Forelimb muscle (tissue), 1 donor: ENCODE measurements around the gene HOXA11. TPM values are rescaled to one million over a fixed set of nuclear protein-coding genes. Genes with fewer than 3 reads are reported as not detected.
A peak's percentile ranks its signal among the peaks of the same experiment; 100 is the strongest.

Source experiments
- DNase-seq: peaks from one replicate; pipeline ENCODE4 v3.0.0-alpha.2; 2013; ENCODE audit warnings: low read depth
- polyA plus RNA-seq: library from polyadenylated mRNA; unstranded; fragments of 120-200 nt; gene quantifications from one replicate; pipeline ENCODE4 v1.2.1, GENCODE V29; 2013; ENCODE audit not compliant: insufficient read length

Gene HOXA11
- polyA plus RNA-seq, 1 donor, result 1.2 TPM

DNA sequence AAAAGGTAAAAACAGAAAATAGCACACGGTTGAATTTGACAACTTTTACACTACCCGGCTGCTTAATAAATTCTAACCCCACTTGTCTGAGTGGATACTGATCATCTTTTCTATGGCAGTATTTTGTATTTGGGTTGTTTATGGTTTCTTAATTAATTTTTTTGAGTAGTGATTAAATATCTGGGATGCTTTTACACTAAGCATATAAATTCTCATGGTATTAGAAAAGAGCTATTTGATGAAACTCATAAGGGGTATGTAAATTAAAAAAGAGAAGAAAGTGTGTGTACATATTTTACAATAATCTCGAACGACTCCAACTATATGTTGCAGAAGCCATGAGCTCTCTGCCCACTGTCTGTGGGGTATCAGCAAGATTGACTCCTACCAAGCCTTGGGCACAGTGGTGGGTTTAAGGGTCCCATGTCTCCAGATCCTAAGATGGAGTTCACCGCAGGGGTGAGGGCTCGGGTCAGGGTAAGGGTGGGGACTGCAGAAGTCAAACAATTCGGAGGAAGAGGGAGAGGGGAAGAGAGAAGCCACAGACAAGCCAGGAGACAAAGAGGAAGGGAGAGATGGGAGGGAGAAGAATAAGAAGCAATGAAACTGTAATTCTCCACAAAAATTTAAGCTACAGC lies 22.4 kb upstream of the HOXA11 start:
- DNase-seq, result no peak

DNA sequence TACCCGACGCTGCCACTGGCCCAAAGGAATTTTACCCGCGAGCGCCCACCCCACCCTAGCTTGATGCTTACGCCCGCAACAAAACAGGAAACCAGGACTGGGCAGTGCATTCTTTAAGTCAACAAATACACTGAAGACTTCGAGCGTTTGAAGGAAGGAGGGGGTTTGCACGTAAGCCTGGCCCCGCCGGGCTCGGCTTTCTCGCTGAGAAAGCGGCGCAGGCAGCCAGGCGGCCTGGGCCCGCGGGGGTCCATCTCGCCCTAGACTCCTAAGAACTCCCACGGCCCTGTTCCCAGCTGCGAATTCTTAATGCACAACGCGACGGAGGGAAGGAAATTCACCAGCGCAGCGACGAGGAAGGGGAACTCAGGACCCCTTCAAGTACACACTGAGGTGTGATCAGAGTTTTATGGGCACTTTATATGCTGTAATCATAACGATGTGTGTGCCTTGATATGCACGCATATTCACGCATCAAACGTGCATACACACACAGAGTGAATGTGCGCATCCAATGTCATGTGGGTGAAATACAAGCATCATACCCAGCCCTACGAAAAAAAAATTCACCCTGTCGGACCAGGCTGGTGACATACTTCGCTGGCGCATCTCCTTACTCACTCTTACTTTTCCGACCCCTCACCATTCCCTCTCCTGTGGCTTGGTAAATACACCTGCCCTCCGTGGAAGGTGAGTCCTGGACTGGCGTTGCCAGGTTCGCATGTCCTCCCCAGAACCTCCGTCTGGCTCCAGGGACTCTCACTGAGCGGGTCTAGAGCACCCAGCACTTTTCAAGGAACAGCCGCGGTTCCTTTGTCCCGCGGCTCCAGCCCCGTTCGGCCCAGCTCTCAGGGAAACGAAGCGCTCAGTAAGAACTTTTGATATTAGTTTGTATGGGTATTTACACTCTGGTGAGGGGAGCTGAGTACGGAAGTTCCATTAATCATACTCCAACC lies 20.6 kb upstream of the HOXA11 start:
- DNase-seq, result no peak

DNA sequence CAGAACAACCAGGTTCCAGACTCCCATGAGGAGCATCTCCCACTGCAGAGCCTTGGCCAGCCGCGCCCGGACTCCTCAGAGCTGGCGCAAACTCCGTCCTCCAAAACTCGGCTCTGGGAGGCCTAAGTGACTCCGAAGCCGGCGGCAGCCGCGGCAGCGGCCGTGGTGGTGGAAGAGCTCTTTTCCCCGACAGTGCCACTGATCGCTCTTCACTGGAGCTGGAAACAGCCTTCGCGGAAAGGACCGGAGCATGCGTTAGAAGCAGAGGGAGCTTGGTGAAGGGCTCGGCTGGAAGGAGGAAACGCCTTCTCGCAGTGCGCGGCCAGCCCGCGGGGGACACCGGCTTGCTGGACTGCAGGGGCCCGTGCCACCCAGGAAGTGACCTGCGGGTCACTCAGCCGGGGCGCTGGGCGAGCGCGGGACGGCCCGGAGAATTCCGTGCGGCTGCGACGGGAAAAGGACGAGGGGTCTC lies 19.9 kb upstream of the HOXA11 start:
- no peak for DNase-seq

DNA sequence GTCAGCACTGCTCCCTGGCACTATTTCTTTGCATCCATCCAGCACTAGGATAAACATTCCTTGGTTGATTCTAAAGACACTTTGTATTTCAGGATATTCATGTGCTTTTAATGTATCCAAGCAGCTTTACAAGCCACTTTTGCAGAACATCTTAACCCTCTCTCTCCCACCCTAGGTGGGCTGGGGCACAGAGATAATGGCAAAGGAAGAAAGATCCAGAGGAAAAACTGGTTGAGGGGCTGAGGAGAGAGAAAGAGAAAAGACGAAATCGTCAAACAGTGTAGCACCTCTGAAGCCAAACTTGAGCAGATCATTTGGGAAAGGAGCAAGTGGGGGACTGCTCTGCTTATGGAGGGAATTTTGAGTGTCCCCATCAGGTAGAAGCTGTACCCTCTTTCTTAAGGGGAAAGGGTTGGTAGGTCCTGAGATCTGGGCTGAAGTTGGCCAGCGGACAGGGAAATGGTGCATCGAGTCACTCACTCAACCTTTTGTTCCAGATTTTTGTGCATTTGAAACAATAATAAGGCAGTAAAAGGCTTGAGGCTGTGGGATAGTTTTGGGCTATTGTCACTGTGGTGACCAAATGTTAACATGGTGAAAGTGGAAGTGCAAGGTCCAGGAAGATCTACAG lies 19.0 kb upstream of the HOXA11 start:
- no peak for DNase-seq

DNA sequence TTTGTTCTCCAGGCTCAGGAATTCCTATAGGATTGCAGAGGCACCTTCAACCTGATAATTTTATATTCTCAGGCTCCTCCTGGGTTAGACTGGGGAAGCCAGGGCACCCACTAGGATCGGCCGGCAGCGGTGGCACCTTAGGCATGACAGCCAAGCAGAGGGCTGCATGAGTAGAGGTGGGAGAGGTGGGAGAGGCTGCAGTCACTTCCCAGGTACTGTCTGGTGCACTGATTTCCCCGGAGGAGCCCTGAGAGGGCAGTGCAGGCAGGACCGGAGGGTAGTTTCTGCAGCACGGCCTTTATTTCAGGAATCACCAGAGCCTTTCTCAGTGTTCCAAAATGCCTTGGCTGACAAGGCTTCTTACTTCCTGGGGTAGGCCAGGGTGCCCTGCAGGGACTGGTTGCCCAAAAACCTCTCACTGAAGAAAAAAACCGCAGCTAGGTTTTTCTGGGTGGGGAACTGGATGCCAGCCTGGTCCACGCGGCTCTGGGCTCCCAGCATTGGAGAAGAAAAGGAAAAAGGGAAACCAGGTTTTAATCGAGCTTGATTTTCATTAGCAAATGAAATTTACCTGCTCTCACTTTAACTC lies 18.4 kb upstream of the HOXA11 start:
- no peak for DNase-seq

DNA sequence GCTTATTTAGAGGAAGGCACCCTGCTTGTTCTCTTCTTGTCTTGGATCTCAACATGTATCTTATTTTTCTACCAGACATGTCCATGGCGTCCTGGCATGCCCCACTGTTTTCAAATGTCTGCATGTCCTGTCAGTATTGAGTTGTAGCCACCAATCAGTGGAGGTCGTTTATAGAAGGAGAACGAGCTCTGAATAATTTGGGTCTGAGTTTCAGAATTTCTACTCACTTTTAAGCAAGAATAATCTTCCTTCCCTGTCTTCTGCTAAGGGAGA lies 17.8 kb upstream of the HOXA11 start:
- no peak for DNase-seq

DNA sequence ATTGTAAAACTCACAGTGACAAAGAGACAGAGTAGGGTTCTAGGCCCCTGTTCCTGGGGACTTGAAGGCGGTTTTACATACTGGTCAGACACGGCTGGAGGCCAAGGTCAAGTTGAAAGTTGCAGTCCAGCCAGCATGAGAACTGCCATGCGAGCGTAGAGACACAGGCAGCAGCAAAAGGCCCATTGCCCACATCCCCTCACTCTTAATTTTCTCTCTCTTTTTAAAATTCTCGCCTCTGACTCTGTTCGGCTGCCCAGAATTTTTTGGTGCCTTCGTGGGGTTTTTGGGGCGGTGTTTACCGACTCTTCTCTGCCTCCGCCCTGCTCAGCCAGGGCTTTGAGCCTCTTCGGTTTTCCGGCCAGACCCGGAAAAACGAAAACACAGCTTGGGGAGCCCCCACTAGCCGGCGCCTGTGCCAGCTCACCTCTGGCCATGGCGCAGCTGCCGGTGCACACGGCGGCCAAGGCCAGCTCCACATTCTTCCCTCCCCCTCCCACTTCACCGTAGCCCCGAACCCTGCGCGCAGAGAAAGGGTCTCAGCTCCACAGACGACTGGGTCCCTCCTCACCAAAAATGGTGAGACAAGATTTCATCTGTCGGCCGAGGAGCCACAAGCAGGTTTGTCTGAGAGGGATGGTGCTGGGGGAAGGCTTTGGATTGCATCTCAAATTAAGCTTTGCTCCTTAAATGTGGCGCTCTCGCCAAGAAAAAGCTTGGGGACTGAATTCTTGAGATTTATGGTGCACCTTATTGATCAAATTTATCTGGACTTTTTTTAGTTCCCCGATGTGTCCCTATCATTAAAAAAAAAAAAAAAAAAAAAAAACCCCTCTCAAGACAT lies 17.2 kb upstream of the HOXA11 start:
- no peak for DNase-seq

DNA sequence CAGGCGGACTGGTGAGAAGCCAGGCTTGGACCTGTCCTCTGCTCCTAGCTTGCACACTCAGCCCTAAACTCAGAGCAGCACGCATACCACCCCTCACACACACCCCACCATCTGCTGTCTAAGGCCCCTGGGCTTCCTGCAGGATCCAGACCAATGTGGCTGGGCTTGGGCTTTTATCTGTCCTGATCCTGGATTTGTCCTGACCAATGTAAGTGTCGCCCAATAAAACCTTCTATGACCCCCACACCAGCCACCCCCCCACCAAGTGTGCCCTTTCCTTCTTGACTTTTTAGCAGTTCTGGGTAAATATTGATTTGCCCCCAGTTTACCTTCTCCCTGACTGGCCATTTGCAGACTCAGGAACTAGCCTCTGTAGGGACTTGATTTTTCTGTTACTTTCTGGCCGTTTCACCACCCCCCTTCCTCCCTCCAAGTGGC lies 16.6 kb upstream of the HOXA11 start:
- no peak for DNase-seq

DNA sequence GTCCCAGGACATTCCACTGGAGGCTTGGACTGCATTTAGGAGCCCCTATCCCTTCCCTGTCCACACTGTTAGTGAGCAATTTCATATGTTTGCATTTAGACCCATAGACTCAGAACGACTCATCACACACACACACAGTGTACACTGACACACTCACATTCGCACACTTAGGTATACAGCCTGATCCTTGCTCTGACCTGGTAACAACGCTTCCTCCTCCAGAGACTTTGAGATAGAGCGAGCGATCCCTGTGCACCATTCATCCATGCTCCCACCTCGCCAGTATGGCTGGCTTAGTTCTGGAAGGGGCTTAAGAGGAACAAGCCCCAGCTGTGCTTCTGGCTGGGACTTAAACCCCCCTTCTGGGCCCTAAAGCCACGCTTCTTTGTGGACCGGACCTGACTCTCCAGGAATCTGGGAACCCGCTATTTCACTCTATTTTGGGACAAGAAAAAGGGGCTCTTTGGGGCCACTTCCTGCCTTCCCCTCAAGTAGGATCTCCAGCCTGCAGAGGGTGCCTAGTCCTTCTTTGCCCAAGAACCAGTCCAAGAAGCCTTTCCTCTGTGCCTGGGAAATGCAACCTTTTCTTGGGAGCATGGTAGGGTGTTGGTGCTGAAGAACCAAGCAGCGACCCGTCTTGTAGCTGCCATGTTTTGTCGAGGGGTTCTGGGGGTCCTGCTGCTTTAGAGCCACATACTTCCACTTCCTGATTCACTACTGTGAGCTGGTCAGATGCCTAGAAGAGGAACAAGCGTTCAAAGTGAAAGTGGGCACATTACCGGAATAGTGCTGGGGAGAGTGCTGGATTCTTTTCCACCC lies 15.9 kb upstream of the HOXA11 start:
- no peak for DNase-seq

DNA sequence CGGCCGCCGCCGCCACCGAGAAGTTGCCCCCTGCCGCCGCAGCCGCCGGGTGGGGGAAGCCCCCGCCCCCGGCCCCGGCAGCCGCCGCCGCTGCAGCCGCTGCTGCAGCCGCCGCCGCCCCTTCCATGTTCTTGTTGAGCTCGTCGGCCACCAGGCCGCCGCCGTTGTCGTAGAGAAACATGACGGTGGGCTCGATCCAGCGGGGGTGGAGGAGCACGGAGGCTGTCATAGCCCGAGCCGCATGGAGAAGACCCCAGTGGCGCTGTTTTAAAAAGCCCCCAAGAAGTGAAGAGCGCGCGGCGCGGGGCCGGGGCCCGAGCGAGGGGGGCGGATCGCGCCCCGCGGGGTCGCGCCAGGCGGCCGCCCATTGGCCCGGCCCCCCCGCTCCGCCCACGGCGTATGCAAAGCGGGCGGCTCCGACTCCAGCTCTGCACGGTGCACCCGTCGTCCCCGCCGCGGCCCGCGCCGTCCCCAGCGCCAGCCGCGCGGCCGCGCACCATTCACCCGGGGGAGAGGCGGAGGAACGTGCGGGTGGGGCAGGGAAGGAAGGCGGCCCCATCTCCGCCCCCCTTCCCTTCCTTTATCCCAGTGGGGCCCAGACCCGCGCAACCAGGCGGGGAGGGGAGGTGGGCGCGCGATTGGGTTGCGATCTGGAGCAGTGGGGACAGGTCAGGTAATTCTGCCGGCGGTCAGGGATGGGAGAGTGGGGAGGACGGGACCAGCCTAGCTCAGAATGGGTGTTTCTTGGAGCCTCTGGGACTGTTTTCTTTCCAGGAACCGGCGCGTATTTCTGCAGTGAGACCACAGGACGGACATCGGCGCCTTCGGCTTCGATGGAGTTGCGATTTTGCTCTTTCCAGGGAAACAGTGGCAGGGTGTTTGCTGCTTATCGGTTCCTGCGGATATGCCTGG lies 15.1 kb upstream of the HOXA11 start, which contains the start of gene HOXA13:
TSS of gene HOXA13 (minus strand) at position 243 of the 912 bp plus-strand sequence. CDS start at position 229, 14 bp downstream.
- DNase-seq, result no peak

DNA sequence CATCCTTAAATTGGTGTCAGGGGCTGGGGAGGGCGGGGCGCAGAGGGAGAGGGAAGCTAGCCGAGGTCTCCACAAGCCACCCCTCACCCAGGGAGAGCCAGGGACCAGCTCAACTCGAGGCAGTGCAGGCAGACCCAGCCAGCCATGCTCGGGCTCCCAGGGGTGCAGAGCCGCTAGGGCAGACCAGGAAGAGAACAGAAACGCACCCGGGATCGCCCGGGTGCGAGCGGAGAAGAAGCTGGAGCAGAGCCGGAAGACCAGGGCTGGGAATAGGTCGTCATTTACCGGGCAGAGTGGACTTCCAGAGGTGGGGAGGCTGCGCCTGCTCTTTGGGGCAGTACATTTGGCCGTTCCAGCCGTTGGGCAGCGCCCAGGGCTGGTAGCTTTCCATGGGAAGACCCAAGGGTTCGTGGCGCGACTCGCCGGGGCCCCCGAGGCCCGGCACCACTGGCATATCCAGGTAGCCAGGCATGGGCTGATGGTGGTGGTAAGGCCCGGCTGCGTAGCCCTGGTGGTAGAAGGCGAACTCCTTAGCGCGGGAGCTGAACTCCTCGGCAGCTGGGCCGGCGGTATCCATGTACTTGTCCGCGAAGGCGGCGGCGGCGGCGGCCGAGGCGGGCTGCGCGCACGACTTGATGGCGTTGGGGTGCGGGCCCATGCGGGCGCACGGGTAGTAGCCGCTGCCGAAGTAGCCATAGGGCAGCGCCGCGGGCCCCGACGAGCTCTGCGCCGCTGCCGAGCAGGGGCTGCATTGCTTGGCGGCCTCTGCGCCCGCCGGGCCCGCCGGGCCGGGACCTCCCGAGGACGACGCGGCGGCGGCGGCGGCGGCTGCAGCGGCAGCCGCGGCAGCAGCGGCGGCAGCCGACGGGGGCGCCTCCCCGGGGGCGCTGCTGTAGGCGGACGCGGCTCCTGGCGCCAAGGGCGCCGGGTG lies 14.1 kb upstream of the HOXA11 start:
- DNase-seq, result no peak

DNA sequence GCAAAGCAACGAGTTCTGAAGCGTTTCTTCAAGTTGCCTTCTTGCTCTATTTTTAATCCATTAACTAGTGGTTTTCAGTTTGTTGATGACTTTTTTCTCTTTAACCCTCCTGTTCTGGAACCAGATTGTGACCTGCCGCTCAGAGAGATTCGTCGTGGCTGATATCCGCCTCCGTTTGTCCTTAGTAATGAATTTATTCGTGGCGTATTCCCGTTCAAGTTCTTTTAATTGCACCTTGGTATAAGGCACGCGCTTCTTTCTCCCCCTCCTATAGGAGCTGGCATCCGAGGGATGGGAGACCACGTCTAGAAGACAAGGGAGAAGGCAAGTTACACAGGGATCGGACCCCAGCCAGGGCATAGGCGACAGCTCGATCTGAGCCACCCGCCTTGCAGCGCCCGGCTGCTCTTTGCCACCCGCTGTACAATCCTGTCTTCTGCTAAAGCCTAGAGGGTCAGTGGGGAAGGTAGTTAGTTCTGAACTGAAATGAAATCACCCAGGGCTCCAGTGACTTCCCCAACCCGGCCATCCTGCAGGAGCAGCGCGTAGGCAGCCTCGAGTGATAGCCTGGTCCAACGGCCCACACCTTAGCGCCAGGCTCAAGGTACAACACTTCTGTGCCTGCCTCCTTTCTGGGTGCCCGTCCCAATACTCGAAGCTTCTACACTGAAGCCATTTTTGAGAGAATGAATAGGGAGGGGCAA lies 13.3 kb upstream of the HOXA11 start:
- no peak for DNase-seq

DNA sequence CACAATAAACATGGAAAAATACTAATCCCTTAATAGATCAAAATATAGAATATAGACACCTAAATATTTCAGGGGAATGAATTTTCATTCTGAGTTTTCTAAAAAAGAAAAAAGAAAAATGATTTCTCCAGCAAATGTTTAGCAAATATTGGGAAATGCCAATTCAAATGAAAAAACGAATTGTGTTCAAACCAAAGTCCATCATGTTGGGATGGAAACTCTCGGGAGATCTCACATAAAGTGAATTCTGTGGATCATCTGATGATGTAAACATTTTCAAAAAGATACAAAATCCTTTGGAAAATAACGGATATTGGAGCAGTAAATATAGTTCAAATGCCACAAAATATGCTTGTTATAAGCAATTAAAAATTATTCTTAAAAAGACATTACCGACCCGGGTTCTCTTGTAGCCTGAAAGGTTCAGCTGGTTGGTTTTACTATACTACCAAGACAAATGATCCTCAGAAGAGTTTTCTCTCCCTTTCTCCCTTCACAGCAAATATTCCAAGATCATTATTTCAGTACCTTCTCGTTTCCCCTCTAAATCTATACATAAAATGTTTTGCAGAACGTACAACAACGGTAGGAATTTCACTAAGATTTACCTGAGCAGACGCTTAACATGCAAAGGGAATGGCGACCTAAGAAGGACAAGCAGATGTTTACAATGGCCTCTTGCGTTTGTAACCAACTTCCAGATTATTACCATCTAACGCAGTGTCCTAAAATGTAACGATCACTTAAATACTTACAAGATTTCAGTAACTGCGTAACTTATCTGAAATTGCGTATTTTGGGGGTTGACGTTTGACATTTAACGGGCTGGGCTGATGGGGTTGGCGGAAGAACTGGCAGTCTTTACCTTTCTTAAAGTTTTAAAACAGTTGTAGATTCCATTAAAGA lies 12.4 kb upstream of the HOXA11 start:
- DNase-seq, result no peak

DNA sequence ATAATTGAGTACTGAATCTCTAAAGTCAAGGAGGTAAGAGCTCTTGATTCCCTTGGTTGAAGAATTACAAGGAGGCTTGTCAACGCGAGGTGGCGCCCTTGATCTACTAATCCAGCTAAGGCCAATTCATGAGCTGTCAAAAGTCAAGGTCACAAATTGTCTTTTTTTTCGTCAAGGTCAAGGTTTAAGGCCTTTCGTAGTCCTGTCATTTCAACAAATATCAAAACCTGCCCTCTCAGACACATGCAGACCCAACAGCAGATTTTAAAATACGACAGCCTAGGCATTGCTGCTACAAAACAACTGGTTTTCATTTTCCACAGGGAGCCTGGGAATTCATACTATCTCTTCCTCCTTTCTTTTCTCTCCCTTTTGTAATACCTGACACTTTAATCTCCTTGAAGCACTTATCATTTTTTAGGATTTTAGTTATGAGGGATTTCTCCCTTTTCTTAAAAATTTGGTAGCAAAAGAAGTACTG lies 11.3 kb upstream of the HOXA11 start:
- peak; percentile 65 for DNase-seq

DNA sequence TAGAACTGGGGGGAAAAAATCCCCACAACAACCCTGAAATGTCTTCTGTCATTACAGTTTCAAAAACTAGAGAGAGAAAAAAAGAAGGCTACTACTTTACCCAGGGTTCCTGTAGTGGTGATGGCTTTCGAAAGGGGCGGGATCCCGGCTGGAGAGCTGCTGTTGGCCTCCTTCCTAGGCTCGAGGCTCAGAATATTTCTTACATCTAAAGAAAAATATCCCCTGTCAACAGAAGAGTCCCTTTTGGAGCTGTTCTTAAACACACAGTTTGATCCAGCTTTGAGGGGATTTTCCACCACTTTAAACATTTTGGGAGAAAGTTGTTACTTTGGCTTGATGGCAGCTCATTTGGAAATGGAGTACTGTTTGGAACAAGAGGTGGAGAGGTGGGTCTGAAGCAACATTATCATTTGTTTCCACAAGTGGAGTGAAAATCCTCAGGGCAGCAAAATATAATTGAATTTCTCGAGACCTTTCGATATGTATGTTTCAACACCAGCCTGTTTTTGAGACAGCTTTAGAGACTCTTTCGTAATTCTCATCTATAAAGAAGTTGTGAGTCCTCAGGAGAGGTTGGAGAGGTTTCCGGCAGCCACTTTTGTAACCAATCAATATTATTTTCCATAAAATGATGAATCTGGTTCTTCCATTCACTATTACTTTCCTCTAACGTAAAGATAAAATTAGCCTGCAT lies 9.8 kb upstream of the HOXA11 start:
- no peak for DNase-seq

DNA sequence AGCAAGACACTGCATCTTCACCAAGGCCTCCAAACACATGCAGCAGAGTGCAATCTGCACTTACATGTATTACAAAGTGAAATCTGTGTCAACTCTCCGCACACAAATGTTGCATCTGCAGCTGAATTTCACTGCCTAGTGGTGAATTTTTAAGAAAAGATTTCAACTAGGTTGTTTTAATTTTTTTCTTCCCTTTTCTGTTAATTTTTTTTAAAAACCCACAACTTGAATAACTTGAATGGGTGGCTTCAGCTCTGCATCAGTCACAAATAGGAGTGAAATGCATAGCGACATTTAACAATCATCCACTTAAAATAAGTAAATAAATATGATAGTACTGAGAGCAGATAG lies 8.9 kb upstream of the HOXA11 start:
- DNase-seq, result no peak
